Muscle layer of colon (tissue), 2 donors: Measurements from ENCODE around the gene DENND2C.

Experiments
- H3K27ac ChIP-seq: one replicate; pipeline ENCODE4 v1.7.0; 2013; ENCODE audit warnings: low read depth, mild to moderate bottlenecking, low read length, moderate library complexity
- H3K27me3 ChIP-seq, 2 donors: one replicate each; pipeline ENCODE4 v1.7.0; 2013; ENCODE audit warnings: low read length in 2 of 2, mild to moderate bottlenecking in 2 of 2; ENCODE audit not compliant: insufficient read depth in 2 of 2, control insufficient read depth in 1 of 2
- H3K36me3 ChIP-seq: one replicate; pipeline ENCODE4 v1.7.0; 2013; ENCODE audit warnings: mild to moderate bottlenecking, low read length; ENCODE audit not compliant: insufficient read depth
- H3K4me1 ChIP-seq: one replicate; pipeline ENCODE4 v1.7.0; 2013; ENCODE audit warnings: mild to moderate bottlenecking, low read length; ENCODE audit not compliant: insufficient read depth
- H3K4me3 ChIP-seq, 2 donors: one replicate each; pipeline ENCODE4 v1.7.0; 2013; ENCODE audit warnings: low read length in 2 of 2, low read depth in 1 of 2, mild to moderate bottlenecking in 1 of 2, moderate library complexity in 1 of 2
- H3K9ac ChIP-seq: one replicate; pipeline ENCODE4 v1.7.0; 2013; ENCODE audit warnings: low read length
- H3K9me3 ChIP-seq: one replicate; pipeline ENCODE4 v1.7.0; 2013; ENCODE audit warnings: mild to moderate bottlenecking, low read length
- donor health status: abdominal sarcoma.
- donor health status: Adenocarcinoma of cecum.

The DENND2C gene

DNA sequence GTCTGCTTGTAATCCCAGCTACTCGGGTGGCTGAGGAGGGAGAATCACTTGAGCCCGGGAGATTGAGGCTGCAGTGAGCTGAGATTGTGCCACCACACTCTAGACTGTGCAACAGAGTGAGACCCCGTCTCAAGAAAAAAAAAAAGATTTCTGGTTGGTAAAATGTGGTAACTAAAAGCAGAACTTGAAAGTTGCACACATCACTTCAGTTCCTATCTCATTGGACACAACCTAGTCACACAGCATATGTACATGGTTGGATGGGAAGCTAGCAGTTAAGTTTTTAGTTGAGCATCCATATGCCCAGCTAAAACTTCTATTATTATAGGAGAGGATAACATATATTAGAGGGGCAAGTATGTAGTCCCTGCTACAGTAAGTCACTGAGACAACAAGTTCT is 110.5 kb downstream of the DENND2C start:
- H3K9me3 ChIP-seq: no peaks in the 10 kb centered on the region
- H3K36me3 ChIP-seq: no peaks in the 10 kb centered on the region
- H3K27ac ChIP-seq: no peak overlapping the region
- H3K27me3 ChIP-seq: no peaks in the 10 kb centered on the region
- no peaks in the 10 kb centered on the region for H3K4me1 ChIP-seq
- H3K4me3 ChIP-seq: no peak overlapping the region
- H3K9ac ChIP-seq: no peak overlapping the region

DNA sequence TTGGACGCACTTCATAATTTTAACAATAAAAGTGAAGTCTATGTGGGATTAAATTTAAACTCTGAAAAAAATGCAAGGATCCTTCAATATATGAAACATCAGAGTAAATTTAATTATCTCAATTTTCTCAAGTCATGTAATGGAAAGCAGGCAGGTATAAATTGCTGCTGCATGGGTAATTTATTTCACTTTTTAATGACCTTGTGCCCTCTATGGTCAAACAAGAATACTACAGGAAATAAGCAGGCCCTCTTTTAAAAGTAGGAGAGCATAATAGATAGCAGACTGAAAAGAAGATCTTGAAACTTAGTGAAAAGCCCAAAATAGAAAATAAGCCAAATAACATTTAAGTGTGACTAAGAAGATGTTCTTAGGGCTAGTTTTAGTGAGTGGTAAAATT is 111.3 kb downstream of the DENND2C start:
- no peaks in the 10 kb centered on the region for H3K27me3 ChIP-seq
- H3K27ac ChIP-seq: no peak overlapping the region
- no peaks in the 10 kb centered on the region for H3K36me3 ChIP-seq
- no peak overlapping the region for H3K9ac ChIP-seq
- H3K9me3 ChIP-seq: no peaks in the 10 kb centered on the region
- H3K4me1 ChIP-seq: no peaks in the 10 kb centered on the region
- H3K4me3 ChIP-seq: no peak overlapping the region

DNA sequence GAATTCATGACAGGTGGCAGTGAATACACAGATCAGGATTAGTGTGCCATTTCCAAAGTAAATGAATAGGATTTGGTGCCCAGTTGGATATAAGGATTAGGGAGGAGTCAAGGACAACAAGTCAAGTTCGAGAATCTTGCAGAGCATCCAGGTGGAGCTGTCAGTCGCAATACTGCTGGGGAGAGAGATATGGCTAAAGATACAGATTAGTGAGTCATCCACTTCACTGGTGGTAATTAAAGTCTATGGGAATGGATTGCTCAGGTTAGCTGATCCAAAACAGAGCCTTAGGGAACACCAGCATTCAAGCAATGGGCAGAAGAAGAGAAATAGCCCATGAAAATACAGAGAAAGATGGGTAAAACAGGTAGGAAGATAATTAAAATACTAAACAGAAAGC is 115.3 kb downstream of the DENND2C start:
- H3K9ac ChIP-seq: no peak overlapping the region
- H3K9me3 ChIP-seq: no peaks in the 10 kb centered on the region
- no peaks in the 10 kb centered on the region for H3K4me1 ChIP-seq
- H3K27ac ChIP-seq: no peak overlapping the region
- H3K36me3 ChIP-seq: no peaks in the 10 kb centered on the region
- H3K4me3 ChIP-seq: no peak overlapping the region
- no peaks in the 10 kb centered on the region for H3K27me3 ChIP-seq

DNA sequence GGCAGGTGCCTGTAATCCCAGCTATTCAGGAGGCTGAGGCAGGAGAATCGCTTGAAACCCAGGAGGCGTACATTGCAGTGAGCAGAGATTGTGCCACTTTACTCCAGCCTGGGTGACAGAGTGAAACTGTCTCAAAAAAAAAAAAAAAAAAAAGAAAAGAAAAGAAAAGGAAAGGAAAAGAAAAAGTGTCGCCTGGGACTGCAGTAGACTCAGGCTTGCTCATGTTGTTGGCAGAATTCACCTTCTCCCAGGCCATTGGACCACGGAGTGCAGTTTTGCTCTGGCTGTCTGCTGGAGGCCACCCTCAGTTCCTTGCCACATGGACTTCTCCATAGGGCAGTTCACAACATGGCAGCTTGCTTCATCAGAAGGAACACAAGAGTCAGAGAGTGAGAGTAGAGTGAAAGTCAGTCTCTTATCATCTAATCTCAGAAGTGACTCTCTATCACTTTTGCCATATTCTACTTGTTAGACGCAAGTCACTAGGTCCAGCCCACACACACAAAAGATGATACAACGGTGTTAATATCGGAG is 117.7 kb downstream of the DENND2C start:
- Histone ChIP-seq H3K9me3 (no peaks in the 10 kb centered on the region), H3K36me3 (no peaks in the 10 kb centered on the region), H3K9ac (no peak overlapping the region), H3K27me3 (no peaks in the 10 kb centered on the region), H3K4me3 (no peak overlapping the region), H3K4me1 (no peaks in the 10 kb centered on the region), H3K27ac (no peak overlapping the region)

DNA sequence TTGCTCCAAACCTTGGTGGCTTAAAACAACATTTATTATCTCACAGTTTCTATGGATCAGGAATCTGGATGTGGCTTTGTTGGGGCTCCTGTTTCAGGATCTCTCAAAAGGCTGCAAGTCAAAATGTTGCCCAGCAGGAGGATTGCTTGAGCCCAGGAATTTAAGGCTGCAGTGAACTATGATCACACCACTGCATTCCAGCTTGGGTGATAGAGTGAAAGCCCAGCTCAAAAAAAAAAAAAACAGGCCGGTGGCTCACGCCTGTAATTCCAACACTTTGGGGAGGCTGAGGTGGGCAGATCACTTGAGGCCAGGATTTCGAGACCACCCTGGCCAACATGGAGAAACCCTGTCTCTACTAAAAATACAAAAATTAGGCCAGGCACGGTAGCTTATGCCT is 118.4 kb downstream of the DENND2C start:
- no peaks in the 10 kb centered on the region for H3K9me3 ChIP-seq
- no peaks in the 10 kb centered on the region for H3K4me1 ChIP-seq
- H3K27me3 ChIP-seq: no peaks in the 10 kb centered on the region
- H3K36me3 ChIP-seq: no peaks in the 10 kb centered on the region
- no peak overlapping the region for H3K27ac ChIP-seq
- H3K9ac ChIP-seq: no peak overlapping the region
- no peak overlapping the region for H3K4me3 ChIP-seq

DNA sequence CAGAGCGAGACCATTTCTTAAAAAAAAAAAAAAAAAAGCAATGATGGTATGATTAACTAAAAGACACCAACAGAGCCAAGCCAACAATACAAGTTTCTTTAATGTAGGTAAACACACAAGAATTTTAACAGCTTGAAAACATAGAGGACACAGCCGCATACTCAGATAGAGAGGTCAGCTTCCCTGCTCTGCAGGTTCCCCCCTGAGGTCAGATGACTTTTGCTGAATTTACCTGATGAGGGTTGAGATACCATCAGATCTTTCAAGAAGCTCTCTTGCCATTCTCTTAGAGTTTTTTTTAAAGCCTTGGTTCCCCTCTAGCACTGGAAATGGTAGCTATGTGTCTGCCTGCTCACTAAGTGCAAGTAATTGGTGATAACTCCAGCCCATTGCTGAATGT is 119.5 kb downstream of the DENND2C start:
- Histone ChIP-seq H3K4me3 (no peak overlapping the region), H3K9ac (no peak overlapping the region), H3K9me3 (no peaks in the 10 kb centered on the region), H3K36me3 (no peaks in the 10 kb centered on the region), H3K4me1 (no peaks in the 10 kb centered on the region), H3K27ac (no peak overlapping the region), H3K27me3 (no peaks in the 10 kb centered on the region)

DNA sequence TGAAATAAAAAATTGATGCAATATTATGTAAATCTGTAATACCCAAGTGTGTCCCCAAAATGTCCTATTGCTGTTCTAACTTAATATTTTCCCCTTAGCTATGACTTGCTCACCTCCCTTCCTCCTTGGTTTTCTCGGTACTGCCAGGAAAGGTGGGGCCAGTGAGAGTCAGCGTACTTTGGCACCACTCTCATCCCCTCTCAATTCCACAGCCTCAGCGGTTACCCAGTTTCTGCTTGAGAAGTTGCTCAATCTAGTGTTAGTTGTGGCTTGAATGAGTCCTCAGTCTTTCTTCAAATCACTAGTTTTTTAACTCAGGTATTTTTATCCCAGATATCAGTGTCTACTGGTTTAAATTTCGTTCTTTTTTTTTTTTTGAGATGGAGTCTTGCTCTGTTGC is 120.7 kb downstream of the DENND2C start:
- Histone ChIP-seq H3K4me3 (no peak overlapping the region), H3K9ac (no peak overlapping the region), H3K9me3 (no peaks in the 10 kb centered on the region), H3K27ac (no peak overlapping the region), H3K36me3 (no peaks in the 10 kb centered on the region), H3K27me3 (no peaks in the 10 kb centered on the region), H3K4me1 (no peaks in the 10 kb centered on the region)

DNA sequence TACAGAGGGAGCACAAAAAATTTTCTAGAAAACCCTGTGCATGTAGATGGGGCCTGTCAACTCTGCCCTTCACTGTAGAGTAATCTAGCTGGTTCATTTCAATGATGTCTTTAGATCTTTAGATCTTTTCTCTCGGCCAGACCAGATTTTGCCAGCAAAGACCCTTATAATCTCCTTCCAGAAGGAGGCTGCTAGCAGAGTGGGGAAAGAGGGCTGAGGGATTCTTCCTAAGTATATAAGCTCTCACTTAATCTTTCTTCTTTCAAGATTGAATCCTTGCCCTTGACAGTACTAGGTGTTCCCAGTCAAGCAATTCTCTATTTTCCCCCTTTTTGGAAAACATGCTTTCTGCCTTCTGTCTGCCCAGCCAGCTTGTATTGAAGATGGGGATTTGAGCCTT is 122.8 kb downstream of the DENND2C start:
- no peaks in the 10 kb centered on the region for H3K4me1 ChIP-seq
- H3K27me3 ChIP-seq: no peaks in the 10 kb centered on the region
- no peaks in the 10 kb centered on the region for H3K9me3 ChIP-seq
- H3K9ac ChIP-seq: no peak overlapping the region
- H3K36me3 ChIP-seq: no peaks in the 10 kb centered on the region
- H3K27ac ChIP-seq: no peak overlapping the region
- no peak overlapping the region for H3K4me3 ChIP-seq

DNA sequence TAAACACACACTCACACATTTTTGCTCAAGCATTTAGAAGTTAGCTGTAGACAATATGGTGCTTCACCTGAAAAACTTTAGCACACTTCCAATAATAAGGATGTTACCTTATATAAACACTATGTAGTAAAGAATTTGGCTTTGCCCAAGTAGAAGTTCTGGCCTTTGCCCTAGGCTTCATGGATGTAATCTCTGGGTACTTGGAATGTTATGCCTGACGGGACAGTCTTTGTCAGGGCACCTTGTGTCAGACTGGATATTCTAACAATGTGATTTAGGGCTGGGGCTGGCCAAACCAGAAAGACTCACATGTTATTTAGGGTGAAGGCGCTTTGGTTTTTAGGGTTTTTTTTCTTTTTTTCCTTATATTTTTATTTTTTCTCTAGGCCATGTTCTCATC is 124.1 kb downstream of the DENND2C start:
- Histone ChIP-seq H3K4me1 (no peaks in the 10 kb centered on the region), H3K9me3 (no peaks in the 10 kb centered on the region)

DNA sequence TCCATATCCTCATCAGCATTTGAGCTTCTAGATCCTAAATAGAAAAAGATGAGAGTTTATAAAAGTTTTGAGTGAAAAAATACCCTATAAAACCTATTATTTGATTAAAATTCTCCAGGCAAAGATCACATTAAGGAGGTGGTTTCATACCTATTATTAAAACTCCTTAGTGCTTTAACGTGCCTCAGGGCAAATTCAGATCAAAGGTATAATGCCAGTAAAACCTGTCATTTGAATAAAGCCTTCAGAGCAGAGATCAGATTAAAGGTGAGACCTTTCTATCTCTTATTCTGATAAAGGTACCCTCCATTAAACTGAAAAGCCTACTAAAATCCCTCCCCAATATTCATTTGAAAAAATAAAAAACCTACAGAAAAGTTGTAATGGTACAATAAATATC is 124.5 kb downstream of the DENND2C start:
- no peak overlapping the region for H3K9ac ChIP-seq
- no peaks in the 10 kb centered on the region for H3K36me3 ChIP-seq
- H3K4me1 ChIP-seq: no peaks in the 10 kb centered on the region
- H3K9me3 ChIP-seq: no peaks in the 10 kb centered on the region
- H3K4me3 ChIP-seq: no peak overlapping the region
- no peaks in the 10 kb centered on the region for H3K27me3 ChIP-seq
- H3K27ac ChIP-seq: no peak overlapping the region

More for the DNA sequence above, 124.1 kb downstream of the DENND2C start:
- Histone ChIP-seq H3K27ac (no peak overlapping the region), H3K9ac (no peak overlapping the region), H3K4me3 (no peak overlapping the region), H3K36me3 (no peaks in the 10 kb centered on the region), H3K27me3 (no peaks in the 10 kb centered on the region)

DNA sequence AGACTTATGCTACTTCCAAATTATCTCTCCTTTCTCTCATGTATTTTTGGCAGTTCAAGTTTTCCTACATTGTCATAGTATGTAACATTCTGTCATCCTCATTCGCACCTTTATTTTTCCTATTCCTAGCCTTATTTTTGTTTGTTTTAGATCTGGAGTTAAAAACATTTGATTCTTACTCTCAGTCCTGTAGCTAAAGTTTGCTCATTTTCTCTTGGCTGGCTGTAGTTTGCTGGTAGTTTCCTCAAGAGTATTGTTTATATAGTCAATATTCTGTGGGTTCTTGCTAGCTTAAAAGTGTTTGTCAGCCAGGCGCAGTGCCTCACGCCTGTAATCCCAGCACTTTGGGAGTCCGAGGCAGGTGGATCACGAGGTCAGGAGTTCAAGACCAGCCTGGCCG is 129.0 kb downstream of the DENND2C start:
- Histone ChIP-seq H3K9me3 (no peaks in the 10 kb centered on the region), H3K27me3 (no peaks in the 10 kb centered on the region), H3K9ac (no peak overlapping the region), H3K4me3 (no peak overlapping the region), H3K36me3 (no peaks in the 10 kb centered on the region), H3K27ac (no peak overlapping the region), H3K4me1 (no peaks in the 10 kb centered on the region)

DNA sequence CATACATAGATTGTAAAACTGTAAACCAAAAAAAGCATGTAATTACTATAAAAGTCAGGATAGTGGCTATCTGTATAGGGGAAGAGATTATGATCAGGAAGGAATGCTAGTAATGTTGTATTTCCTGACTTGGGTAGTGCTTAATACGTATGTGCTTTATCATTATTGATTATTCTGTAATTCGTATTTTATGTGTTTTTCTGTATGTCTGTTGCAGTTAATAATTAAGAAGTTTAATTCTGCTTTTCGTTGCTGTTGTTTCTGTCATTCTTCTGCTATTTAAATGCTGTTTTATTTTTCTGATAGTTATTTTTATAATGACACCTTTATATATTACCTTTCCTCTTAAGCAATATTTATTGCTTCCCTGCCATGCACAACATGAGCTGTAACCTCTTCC is 129.6 kb downstream of the DENND2C start:
- Histone ChIP-seq H3K9me3 (no peaks in the 10 kb centered on the region), H3K4me3 (no peak overlapping the region), H3K4me1 (no peaks in the 10 kb centered on the region), H3K36me3 (no peaks in the 10 kb centered on the region), H3K9ac (no peak overlapping the region), H3K27ac (no peak overlapping the region), H3K27me3 (no peaks in the 10 kb centered on the region)
